ENCODE measurements around the gene SLC25A25. TPM values are rescaled to one million over a fixed set of nuclear protein-coding genes. Genes with fewer than 3 reads are reported as not detected.

SLC25A25 gene
- total RNA-seq, 1 donor from 2014 or later = 16.8 TPM

DNA sequence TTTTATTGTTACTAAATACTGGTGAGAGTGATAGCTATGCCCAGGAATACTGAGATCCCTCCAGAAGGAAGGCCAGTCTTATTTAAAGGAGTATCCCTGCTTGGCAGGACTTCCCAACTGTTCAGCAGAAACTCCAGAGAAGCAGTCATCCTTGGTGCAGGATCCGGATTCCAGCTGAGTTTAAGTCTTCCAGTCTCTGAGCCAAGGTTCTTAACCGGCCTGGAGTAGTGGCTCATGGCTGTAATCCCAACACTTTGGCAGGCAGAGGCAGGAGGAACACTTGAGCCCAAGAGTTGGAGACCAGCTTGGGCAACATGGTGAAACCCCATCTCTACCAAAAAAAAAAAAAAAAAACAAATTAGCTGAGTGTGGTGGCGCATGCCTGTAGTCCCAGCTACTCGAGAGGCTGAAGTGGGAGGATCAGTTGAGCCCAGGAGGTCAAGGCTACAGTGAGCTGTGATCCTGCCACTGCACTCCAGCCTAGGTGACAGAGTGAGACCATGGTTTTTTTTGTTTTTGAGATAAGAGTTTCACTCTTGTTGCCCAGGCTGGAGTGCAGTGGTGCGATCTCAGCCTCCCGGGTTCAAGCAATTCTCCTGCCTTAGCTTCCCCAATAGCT, 8.6 kb upstream of the SLC25A25 start:
- Mint-ChIP-seq H3K4me1 (peaks cover 23% of the 10 kb centered on the region), H3K27me3 (ENCODE audit: low read depth) (peaks cover under 1% of the 10 kb centered on the region), H3K9me3 (no peaks in the 10 kb centered on the region), H3K4me3 (no peak overlapping the region), H3K27ac (ENCODE audit: unreplicated experiment) (no peak overlapping the region), H3K36me3 (ENCODE audit: low read depth) (no peaks in the 10 kb centered on the region)
- DNase-seq (ENCODE audit: low read depth, low spot score) = no peak
- TF ChIP-seq, protein P1, sequence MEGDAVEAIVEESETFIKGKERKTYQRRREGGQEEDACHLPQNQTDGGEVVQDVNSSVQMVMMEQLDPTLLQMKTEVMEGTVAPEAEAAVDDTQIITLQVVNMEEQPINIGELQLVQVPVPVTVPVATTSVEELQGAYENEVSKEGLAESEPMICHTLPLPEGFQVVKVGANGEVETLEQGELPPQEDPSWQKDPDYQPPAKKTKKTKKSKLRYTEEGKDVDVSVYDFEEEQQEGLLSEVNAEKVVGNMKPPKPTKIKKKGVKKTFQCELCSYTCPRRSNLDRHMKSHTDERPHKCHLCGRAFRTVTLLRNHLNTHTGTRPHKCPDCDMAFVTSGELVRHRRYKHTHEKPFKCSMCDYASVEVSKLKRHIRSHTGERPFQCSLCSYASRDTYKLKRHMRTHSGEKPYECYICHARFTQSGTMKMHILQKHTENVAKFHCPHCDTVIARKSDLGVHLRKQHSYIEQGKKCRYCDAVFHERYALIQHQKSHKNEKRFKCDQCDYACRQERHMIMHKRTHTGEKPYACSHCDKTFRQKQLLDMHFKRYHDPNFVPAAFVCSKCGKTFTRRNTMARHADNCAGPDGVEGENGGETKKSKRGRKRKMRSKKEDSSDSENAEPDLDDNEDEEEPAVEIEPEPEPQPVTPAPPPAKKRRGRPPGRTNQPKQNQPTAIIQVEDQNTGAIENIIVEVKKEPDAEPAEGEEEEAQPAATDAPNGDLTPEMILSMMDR (conservative IDR thresholded peaks at IDR 0.05) = no peak

GRCh38 chr9:128061275-128061960, 6.6 kb upstream of the SLC25A25 start:
- H3K36me3 Mint-ChIP-seq (ENCODE audit: low read depth) = no peaks in the 10 kb centered on the region
- H3K27ac Mint-ChIP-seq (ENCODE audit: unreplicated experiment) = no peak overlapping the region
- H3K27me3 Mint-ChIP-seq (ENCODE audit: low read depth) = no peaks in the 10 kb centered on the region
- H3K4me3 Mint-ChIP-seq = no peak overlapping the region
- TF ChIP-seq, protein P1 (conservative IDR thresholded peaks at IDR 0.05) = no peak
- no peak for DNase-seq (ENCODE audit: low read depth, low spot score)
- H3K9me3 Mint-ChIP-seq = no peaks in the 10 kb centered on the region
- H3K4me1 Mint-ChIP-seq = peaks cover 25% of the 10 kb centered on the region

DNA sequence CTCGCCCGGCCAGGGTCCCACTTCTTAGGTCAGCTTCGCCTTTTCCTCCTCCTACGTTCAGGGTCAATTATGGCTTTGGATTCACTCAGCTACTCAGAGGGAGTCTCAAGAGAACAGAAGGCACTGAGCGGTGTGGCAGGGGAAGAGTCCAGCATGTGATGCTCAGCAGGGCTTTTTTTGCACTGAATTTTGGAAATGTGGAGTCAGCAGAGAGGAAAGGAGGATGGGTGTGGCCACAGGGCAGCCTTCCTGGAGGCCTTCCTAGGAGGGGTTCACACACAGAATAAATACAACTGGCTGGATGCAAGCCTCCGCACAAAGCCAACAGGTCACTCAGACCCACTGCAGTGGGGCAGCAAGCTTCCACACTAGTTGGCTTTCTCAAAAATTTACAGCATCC, 5.8 kb upstream of the SLC25A25 start:
- TF ChIP-seq, protein P1 (conservative IDR thresholded peaks at IDR 0.05) = no peak
- Mint-ChIP-seq H3K27me3 (ENCODE audit: low read depth) (no peaks in the 10 kb centered on the region), H3K4me1 (peaks cover 20% of the 10 kb centered on the region), H3K4me3 (no peak overlapping the region), H3K27ac (ENCODE audit: unreplicated experiment) (no peak overlapping the region), H3K9me3 (no peaks in the 10 kb centered on the region), H3K36me3 (ENCODE audit: low read depth) (no peaks in the 10 kb centered on the region)
- DNase-seq (ENCODE audit: low read depth, low spot score) = no peak

GRCh38 chr9:128062846-128063831, 4.9 kb upstream of the SLC25A25 start:
- Mint-ChIP-seq H3K9me3 (no peaks in the 10 kb centered on the region), H3K4me3 (no peak overlapping the region), H3K27me3 (ENCODE audit: low read depth) (no peaks in the 10 kb centered on the region), H3K36me3 (ENCODE audit: low read depth) (no peaks in the 10 kb centered on the region), H3K27ac (ENCODE audit: unreplicated experiment) (peak overlapping the region; percentile 64), H3K4me1 (peaks cover 11% of the 10 kb centered on the region)
- no peak for DNase-seq (ENCODE audit: low read depth, low spot score)
- TF ChIP-seq, protein P1 (conservative IDR thresholded peaks at IDR 0.05) = no peak

- H3K9me3 Mint-ChIP-seq = no peaks in the 10 kb centered on the region
- TF ChIP-seq, protein P1 (conservative IDR thresholded peaks at IDR 0.05) = no peak
- peaks cover 23% of the 10 kb centered on the region for H3K4me1 Mint-ChIP-seq
- H3K27me3 Mint-ChIP-seq (ENCODE audit: low read depth) = no peaks in the 10 kb centered on the region
- DNase-seq (ENCODE audit: low read depth, low spot score) = no peak
- no peak overlapping the region for H3K27ac Mint-ChIP-seq (ENCODE audit: unreplicated experiment)
- H3K4me3 Mint-ChIP-seq = peak overlapping the region; percentile 48
- no peaks in the 10 kb centered on the region for H3K36me3 Mint-ChIP-seq (ENCODE audit: low read depth)
These were observed 1.9 kb upstream of the SLC25A25 start for GRCh38 chr9:128065907-128066712.

Data from neural crest cell (in vitro differentiated cells).